HEK293T (cell line): ENCODE measurements around the gene UNC5B.

ENCODE experiments used
- CTCF ChIA-PET: fragments of 350-600 bp; formaldehyde crosslinking; extraction: SDS; loops from one replicate; lab custom pipeline; 2021; ENCODE audit warnings: antibody characterized with exemption, inconsistent platforms; lab: Yijun Ruan, JAX
- POLR2A ChIA-PET: fragments of 350-600 bp; formaldehyde crosslinking; extraction: SDS; loops from one replicate; lab custom pipeline; 2020; ENCODE audit warnings: antibody characterized with exemption, inconsistent platforms; lab: Yijun Ruan, JAX
- DNase-seq: peaks from one replicate; pipeline ENCODE4 v3.0.0; 2012; ENCODE audit warnings: mixed read lengths; ENCODE audit errors: extremely low spot score
- ARNT ChIP-seq: fragments of 450-650 bp; IDR thresholded peaks from 2 replicates; pipeline ENCODE4 v1.6.1; 2017; ENCODE audit warnings: mild to moderate bottlenecking
- BHLHE40 ChIP-seq: fragments of 450-650 bp; IDR thresholded peaks from 2 replicates; pipeline ENCODE4 v1.6.1; 2016; ENCODE audit warnings: mild to moderate bottlenecking, moderate library complexity, borderline replicate concordance
- CTBP1 ChIP-seq: fragments of 450-650 bp; IDR thresholded peaks from 2 replicates; pipeline ENCODE4 v1.6.1; 2016; ENCODE audit warnings: borderline replicate concordance
- ELF4 ChIP-seq: fragments of 450-650 bp; IDR thresholded peaks from 2 replicates; pipeline ENCODE4 v1.6.1; 2017; ENCODE audit warnings: antibody characterized with exemption
- FOXA1 ChIP-seq: fragments of 450-650 bp; IDR thresholded peaks from 2 replicates; pipeline ENCODE4 v1.6.1; 2016; ENCODE audit warnings: mild to moderate bottlenecking
- FOXK2 ChIP-seq: fragments of 450-650 bp; IDR thresholded peaks from 2 replicates; pipeline ENCODE4 v1.6.1; 2016; ENCODE audit warnings: mild to moderate bottlenecking
- FOXM1 ChIP-seq: fragments of 450-650 bp; IDR thresholded peaks from 2 replicates; pipeline ENCODE4 v1.6.1; 2017; ENCODE audit warnings: mild to moderate bottlenecking, borderline replicate concordance
- HDGF ChIP-seq: fragments of 450-650 bp; IDR thresholded peaks from 2 replicates; pipeline ENCODE4 v1.6.1; 2017; ENCODE audit warnings: antibody characterized with exemption, borderline replicate concordance
- L3MBTL2 ChIP-seq: fragments of 450-650 bp; conservative IDR thresholded peaks from 2 replicates; pipeline ENCODE4 v1.6.1; 2016; ENCODE audit warnings: mild to moderate bottlenecking
- LEF1 ChIP-seq: fragments of 450-650 bp; IDR thresholded peaks from 2 replicates; pipeline ENCODE4 v1.6.1; 2017; ENCODE audit warnings: mild to moderate bottlenecking, borderline replicate concordance
- NFRKB ChIP-seq: fragments of 450-650 bp; IDR thresholded peaks from 2 replicates; pipeline ENCODE4 v1.6.1; 2016; ENCODE audit warnings: mild to moderate bottlenecking, moderate library complexity
- PKNOX1 ChIP-seq: fragments of 450-650 bp; IDR thresholded peaks from 2 replicates; pipeline ENCODE4 v1.6.1; 2016
- SP1 ChIP-seq: fragments of 450-650 bp; IDR thresholded peaks from 2 replicates; pipeline ENCODE4 v1.6.1; 2017
- SUZ12 ChIP-seq: fragments of 450-650 bp; IDR thresholded peaks from 2 replicates; pipeline ENCODE4 v1.6.1; 2016; ENCODE audit warnings: mild to moderate bottlenecking
- TARDBP ChIP-seq: fragments of 450-650 bp; IDR thresholded peaks from 2 replicates; pipeline ENCODE4 v1.6.1; 2016
- ZNF384 ChIP-seq: fragments of 450-650 bp; IDR thresholded peaks from 2 replicates; pipeline ENCODE4 v1.6.1; 2016

The UNC5B gene

GRCh38 chr10:71276873-71277272 lies 64.5 kb downstream of the UNC5B start:
- POLR2A ChIA-PET = interaction anchor here (1.6 kb wide), 1 partner anchor 10 kb away, joined by 3 read pairs; no protein-coding TSS in a partner anchor
- DNase-seq = no peak
- no peak for TF ChIP-seq SP1
- no peak for TF ChIP-seq LEF1
- TF ChIP-seq CTBP1 = no peak
- no peak for TF ChIP-seq FOXA1
- TF ChIP-seq ELF4 = no peak
- TF ChIP-seq NFRKB = no peak
- TF ChIP-seq TARDBP = no peak
- no peak for TF ChIP-seq BHLHE40
- TF ChIP-seq L3MBTL2 = no peak
- no peak for TF ChIP-seq ZNF384
- CTCF ChIA-PET = interaction anchor here (2.4 kb wide), 1 partner anchor 7 kb away, joined by 11 read pairs; no protein-coding TSS in a partner anchor

GRCh38 chr10:71277914-71278665 lies 65.7 kb downstream of the UNC5B start:
- POLR2A ChIA-PET = no interaction called here
- TF ChIP-seq ZNF384 (no peak), ARNT (no peak)
- DNase-seq = no peak
- CTCF ChIA-PET = interaction anchor here (0.6 kb wide), 1 partner anchor 125 kb away, joined by 3 read pairs; no protein-coding TSS in a partner anchor

GRCh38 chr10:71278691-71279588 lies 66.6 kb downstream of the UNC5B start:
- CTCF ChIA-PET = no interaction called here
- no peak for DNase-seq
- TF ChIP-seq FOXK2 (no peak), NFRKB (no peak), ELF4 (no peak), PKNOX1 (no peak), CTBP1 (no peak), BHLHE40 (no peak)
- POLR2A ChIA-PET = no interaction called here

- ChIA-PET POLR2A (no interaction called here), CTCF (no interaction called here)
- TF ChIP-seq LEF1 = no peak
- DNase-seq = no peak
Observed at GRCh38 chr10:71279590-71280170, 67.3 kb downstream of the UNC5B start.

GRCh38 chr10:71280216-71280615 lies 67.8 kb downstream of the UNC5B start:
- ChIA-PET CTCF (interaction anchor here (1.7 kb wide), 1 partner anchor 10 kb away, joined by 5 read pairs; no protein-coding TSS in a partner anchor), POLR2A (no interaction called here)
- no peak for TF ChIP-seq FOXM1
- no peak for DNase-seq

GRCh38 chr10:71280825-71281224 lies 68.5 kb downstream of the UNC5B start:
- DNase-seq = no peak
- POLR2A ChIA-PET = no interaction called here
- TF ChIP-seq ARNT (no peak), ELF4 (no peak), PKNOX1 (no peak), FOXA1 (no peak), NFRKB (no peak), CTBP1 (no peak), TARDBP (no peak), BHLHE40 (no peak), HDGF (no peak), ZNF384 (no peak), SUZ12 (no peak), L3MBTL2 (no peak), FOXK2 (no peak), FOXM1 (no peak), SP1 (no peak), LEF1 (no peak)
- CTCF ChIA-PET = interaction anchor here (1.7 kb wide), 1 partner anchor 11 kb away, joined by 5 read pairs; no protein-coding TSS in a partner anchor

GRCh38 chr10:71281646-71282322 lies 69.4 kb downstream of the UNC5B start:
- POLR2A ChIA-PET = no interaction called here
- no peak for TF ChIP-seq ZNF384
- no peak for TF ChIP-seq ELF4
- no peak for TF ChIP-seq L3MBTL2
- TF ChIP-seq HDGF = no peak
- TF ChIP-seq LEF1 = no peak
- TF ChIP-seq FOXA1 = no peak
- no peak for TF ChIP-seq SUZ12
- no peak for TF ChIP-seq ARNT
- TF ChIP-seq CTBP1 = no peak
- no peak for TF ChIP-seq TARDBP
- TF ChIP-seq FOXK2 = no peak
- TF ChIP-seq PKNOX1 = no peak
- TF ChIP-seq SP1 = no peak
- TF ChIP-seq FOXM1 = no peak
- no peak for TF ChIP-seq BHLHE40
- TF ChIP-seq NFRKB = no peak
- CTCF ChIA-PET = interaction anchor here (1.7 kb wide), 1 partner anchor 12 kb away, joined by 5 read pairs; no protein-coding TSS in a partner anchor
- DNase-seq = no peak
